ENCODE measurements around the gene ITGA2.

Gene ITGA2

GRCh38 chr5:52988335-52989024 is 672 bp upstream of the ITGA2 start:
- no peak for DNase-seq (ENCODE audit: low read depth)

- no peak for DNase-seq (ENCODE audit: low read depth)
Measured at GRCh38 chr5:52989781-52990527, 802 bp downstream of the ITGA2 start.

- no peak for DNase-seq (ENCODE audit: low read depth)
Measured at GRCh38 chr5:52990528-52990925, 1.4 kb downstream of the ITGA2 start.

GRCh38 chr5:52993367-52993766 is 4.2 kb downstream of the ITGA2 start:
- DNase-seq (ENCODE audit: low read depth) = no peak

GRCh38 chr5:52994266-52994665 is 5.1 kb downstream of the ITGA2 start:
- DNase-seq (ENCODE audit: low read depth) = no peak

GRCh38 chr5:52995095-52995494 is 5.9 kb downstream of the ITGA2 start:
- no peak for DNase-seq (ENCODE audit: low read depth)

- DNase-seq (ENCODE audit: low read depth) = no peak
Measured at GRCh38 chr5:52995914-52996313, 6.8 kb downstream of the ITGA2 start.

- no peak for DNase-seq (ENCODE audit: low read depth)
Measured at GRCh38 chr5:52996979-52997378, 7.8 kb downstream of the ITGA2 start.

GRCh38 chr5:52997424-52997823 is 8.3 kb downstream of the ITGA2 start:
- DNase-seq (ENCODE audit: low read depth) = no peak

GRCh38 chr5:52998552-52999313 is 9.6 kb downstream of the ITGA2 start:
- DNase-seq (ENCODE audit: low read depth) = no peak

- DNase-seq (ENCODE audit: low read depth) = no peak
Measured at GRCh38 chr5:52999344-52999949, 10.3 kb downstream of the ITGA2 start.

GRCh38 chr5:53001541-53001940 is 12.4 kb downstream of the ITGA2 start:
- DNase-seq (ENCODE audit: low read depth) = no peak

GRCh38 chr5:53002491-53002890 is 13.3 kb downstream of the ITGA2 start:
- no peak for DNase-seq (ENCODE audit: low read depth)

- no peak for DNase-seq (ENCODE audit: low read depth)
Measured at GRCh38 chr5:53003144-53003543, 14.0 kb downstream of the ITGA2 start.

- no peak for DNase-seq (ENCODE audit: low read depth)
Measured at GRCh38 chr5:53006911-53007890, 18.0 kb downstream of the ITGA2 start.

GRCh38 chr5:53008751-53009150 is 19.6 kb downstream of the ITGA2 start:
- DNase-seq (ENCODE audit: low read depth) = no peak

GRCh38 chr5:53009816-53010215 is 20.7 kb downstream of the ITGA2 start:
- DNase-seq (ENCODE audit: low read depth) = no peak

- no peak for DNase-seq (ENCODE audit: low read depth)
Measured at GRCh38 chr5:53010814-53011213, 21.7 kb downstream of the ITGA2 start.

- DNase-seq (ENCODE audit: low read depth) = no peak
Measured at GRCh38 chr5:53011233-53011632, 22.1 kb downstream of the ITGA2 start.

GRCh38 chr5:53013857-53014256 is 24.7 kb downstream of the ITGA2 start:
- DNase-seq (ENCODE audit: low read depth) = no peak

- no peak for DNase-seq (ENCODE audit: low read depth)
Measured at GRCh38 chr5:53017383-53017782, 28.2 kb downstream of the ITGA2 start.
